Mammary epithelial cell (primary cell): ENCODE data around the gene SLC35F2.

ENCODE experiments used
- CTCF ChIP-seq, 2 donors: IDR thresholded peaks in 1 of 2; conservative IDR thresholded peaks in 1 of 2; 2 replicates each; pipeline ENCODE4 v1.5.1; 2011 to 2012; ENCODE audit warnings: inconsistent platforms in 2 of 2, low read length in 2 of 2, mild to moderate bottlenecking in 2 of 2, control low read depth in 1 of 2, low read depth in 1 of 2; ENCODE audit not compliant: insufficient read depth in 1 of 2; ENCODE audit errors: extremely low read depth in 1 of 2
- EZH2 ChIP-seq: IDR thresholded peaks from 2 replicates; pipeline ENCODE4 v1.6.1; 2012; ENCODE audit warnings: low read length, inconsistent platforms, borderline replicate concordance

- no peak for TF ChIP-seq CTCF (conservative IDR thresholded peaks at IDR 0.05 in 1 of 2, IDR thresholded peaks at IDR 0.05 in 1 of 2; ENCODE audit: extremely low read depth in 1 of 2, insufficient read depth in 1 of 2, low read depth in 1 of 2, low read length in 2 of 2)
- no peak for TF ChIP-seq EZH2
Observed at GRCh38 chr11:107842412-107843100, 16.0 kb downstream of the SLC35F2 start.
